HepG2 (cell line): ENCODE data around the gene RAB8A. TPM values are rescaled to one million over a fixed set of nuclear protein-coding genes. Genes with fewer than 3 reads are reported as not detected.

ENCODE experiments used
- ARID2 ChIP-seq: sonication (generic); formaldehyde crosslinking; IDR thresholded peaks from 2 replicates; pipeline ENCODE4 v1.8.1; 2022; ENCODE audit warnings: mild to moderate bottlenecking, missing genetic modification reagents, borderline replicate concordance
- CAMTA2 ChIP-seq: sonication (generic); formaldehyde crosslinking; IDR thresholded peaks from 2 replicates; pipeline ENCODE4 v1.4.0; 2020; ENCODE audit warnings: mild to moderate bottlenecking, missing genetic modification reagents, borderline replicate concordance
- CCDC6 ChIP-seq: sonication (generic); formaldehyde crosslinking; IDR thresholded peaks from 2 replicates; pipeline ENCODE4 v1.8.1; 2022; ENCODE audit warnings: mild to moderate bottlenecking, missing genetic modification reagents, moderate library complexity
- KMT2A ChIP-seq: sonication (generic); formaldehyde crosslinking; IDR thresholded peaks from 2 replicates; pipeline ENCODE4 v1.4.0; 2020; ENCODE audit warnings: missing genetic modification reagents
- SAP130 ChIP-seq: IDR thresholded peaks from 2 replicates; pipeline ENCODE4 v1.6.1; 2016; ENCODE audit warnings: low read depth
- ZBTB42 ChIP-seq: sonication (generic); formaldehyde crosslinking; IDR thresholded peaks from 2 replicates; pipeline ENCODE4 v1.5.0; 2020; ENCODE audit warnings: mild to moderate bottlenecking, missing genetic modification reagents
- ZFP62 ChIP-seq: sonication (generic); formaldehyde crosslinking; IDR thresholded peaks from 2 replicates; pipeline ENCODE4 v1.4.0; 2020; ENCODE audit warnings: missing genetic modification reagents
- ZNF124 ChIP-seq: sonication (generic); formaldehyde crosslinking; IDR thresholded peaks from 2 replicates; pipeline ENCODE4 v1.4.0; 2020; ENCODE audit warnings: missing genetic modification reagents
- ZNF232 ChIP-seq: sonication (generic); formaldehyde crosslinking; IDR thresholded peaks from 2 replicates; pipeline ENCODE4 v1.4.0; 2020; ENCODE audit warnings: missing genetic modification reagents, borderline replicate concordance
- ZNF260 ChIP-seq: sonication (generic); formaldehyde crosslinking; IDR thresholded peaks from 2 replicates; pipeline ENCODE4 v1.4.0; 2020; ENCODE audit warnings: missing genetic modification reagents, low read depth, mild to moderate bottlenecking, borderline replicate concordance
- ZNF333 ChIP-seq: sonication (generic); formaldehyde crosslinking; IDR thresholded peaks from 2 replicates; pipeline ENCODE4 v1.4.0; 2020; ENCODE audit warnings: mild to moderate bottlenecking, missing genetic modification reagents, borderline replicate concordance
- ZNF619 ChIP-seq: sonication (generic); formaldehyde crosslinking; IDR thresholded peaks from 2 replicates; pipeline ENCODE4 v1.4.0; 2020; ENCODE audit warnings: mild to moderate bottlenecking, missing genetic modification reagents
- ZNF883 ChIP-seq: sonication (generic); formaldehyde crosslinking; IDR thresholded peaks from 2 replicates; pipeline ENCODE4 v1.5.1; 2020; ENCODE audit warnings: mild to moderate bottlenecking, missing genetic modification reagents; ENCODE audit errors: not compliant biosample characterization
- polyA plus RNA-seq, 8 experiments: library from polyadenylated mRNA; depleted of rRNA in 3 of 8; stranded (reverse) in 7 of 8; unstranded in 1 of 8; fragments of >200 nt; fragmentation: Illumina TruSeq in 4 of 8; extraction: Trizol in 4 of 8; gene quantifications; 2 replicates each; pipeline versions ENCODE4 v1.2.1 to v1.2.3, GENCODE V29; 2011 to 2016; ENCODE audit warnings: low read depth in 4 of 8, missing spikeins in 1 of 8, mixed read lengths in 1 of 8; ENCODE audit not compliant: insufficient read depth in 1 of 8
- total RNA-seq, 5 experiments: library from RNA; depleted of rRNA; stranded (reverse); fragments of >200 nt; fragmentation: Illumina TruSeq; extraction: Trizol; gene quantifications; 2 replicates each; pipeline ENCODE4 v1.2.3, GENCODE V29; 2016; ENCODE audit warnings: low read depth in 1 of 5
- TF ChIP-seq, protein P1 (sequence below): sonication (generic); formaldehyde crosslinking; IDR thresholded peaks from 2 replicates; pipeline ENCODE4 v1.5.1; 2020; ENCODE audit warnings: mild to moderate bottlenecking, missing genetic modification reagents
- TF ChIP-seq, protein P2 (sequence below): sonication (generic); formaldehyde crosslinking; IDR thresholded peaks from 2 replicates; pipeline ENCODE4 v1.4.0; 2020; ENCODE audit warnings: mild to moderate bottlenecking, missing genetic modification reagents
- TF ChIP-seq, protein P3 (sequence below): IDR thresholded peaks from 2 replicates; pipeline ENCODE4 v1.6.1; 2016; ENCODE audit warnings: low read depth, missing genetic modification reagents, missing compliant biosample characterization
- TF ChIP-seq, protein P4 (sequence below): sonication (generic); formaldehyde crosslinking; IDR thresholded peaks from 2 replicates; pipeline ENCODE4 v1.4.0; 2020; ENCODE audit warnings: missing genetic modification reagents

The RAB8A gene
- total and polyA plus RNA-seq, 2 of the 13 experiments (the other 11 are each of a cell fraction or from before 2014, with no cell fraction given): 36.7 to 45.0 TPM

DNA sequence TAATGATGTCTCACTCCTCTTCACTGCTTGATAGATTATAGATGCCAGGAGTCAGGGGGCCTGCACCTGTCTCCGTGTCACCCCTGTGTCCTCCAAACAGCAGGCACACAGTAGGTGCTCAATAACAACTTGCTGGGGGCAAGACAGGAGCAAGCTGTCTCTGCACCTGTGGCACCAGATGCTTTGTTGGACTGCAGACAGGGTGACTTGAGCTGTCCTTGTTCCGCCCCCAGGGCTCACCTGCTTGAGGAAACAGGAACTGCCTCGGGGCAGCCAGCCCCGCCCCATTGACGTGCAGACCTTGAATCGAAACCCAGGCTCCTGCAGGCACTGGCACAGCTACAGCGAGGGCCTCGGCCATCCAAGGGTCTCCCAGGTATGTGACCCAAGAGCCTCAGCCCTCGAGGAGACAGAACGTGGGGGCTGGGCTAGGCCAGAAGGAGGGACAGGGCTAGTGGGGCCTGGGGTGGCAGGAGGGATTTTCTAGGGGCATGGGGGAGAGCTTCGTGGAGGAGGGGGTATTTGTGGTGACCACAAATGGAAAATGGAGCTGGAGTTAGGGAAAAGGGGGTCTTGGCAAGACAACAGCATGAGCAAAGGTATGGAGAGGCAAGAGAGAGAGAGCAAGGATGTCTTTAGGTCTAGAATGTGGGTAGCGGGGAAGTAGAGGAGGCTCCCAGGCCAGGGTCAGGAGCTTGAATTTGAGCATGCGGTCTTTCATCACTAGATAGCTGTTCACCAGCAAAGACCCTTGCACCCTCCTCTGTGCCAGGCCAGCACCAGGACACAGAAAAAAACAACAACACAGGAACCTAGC, 31.9 kb downstream of the RAB8A start, which contains the start of gene HSH2D (continued):
- TF ChIP-seq, protein P1, sequence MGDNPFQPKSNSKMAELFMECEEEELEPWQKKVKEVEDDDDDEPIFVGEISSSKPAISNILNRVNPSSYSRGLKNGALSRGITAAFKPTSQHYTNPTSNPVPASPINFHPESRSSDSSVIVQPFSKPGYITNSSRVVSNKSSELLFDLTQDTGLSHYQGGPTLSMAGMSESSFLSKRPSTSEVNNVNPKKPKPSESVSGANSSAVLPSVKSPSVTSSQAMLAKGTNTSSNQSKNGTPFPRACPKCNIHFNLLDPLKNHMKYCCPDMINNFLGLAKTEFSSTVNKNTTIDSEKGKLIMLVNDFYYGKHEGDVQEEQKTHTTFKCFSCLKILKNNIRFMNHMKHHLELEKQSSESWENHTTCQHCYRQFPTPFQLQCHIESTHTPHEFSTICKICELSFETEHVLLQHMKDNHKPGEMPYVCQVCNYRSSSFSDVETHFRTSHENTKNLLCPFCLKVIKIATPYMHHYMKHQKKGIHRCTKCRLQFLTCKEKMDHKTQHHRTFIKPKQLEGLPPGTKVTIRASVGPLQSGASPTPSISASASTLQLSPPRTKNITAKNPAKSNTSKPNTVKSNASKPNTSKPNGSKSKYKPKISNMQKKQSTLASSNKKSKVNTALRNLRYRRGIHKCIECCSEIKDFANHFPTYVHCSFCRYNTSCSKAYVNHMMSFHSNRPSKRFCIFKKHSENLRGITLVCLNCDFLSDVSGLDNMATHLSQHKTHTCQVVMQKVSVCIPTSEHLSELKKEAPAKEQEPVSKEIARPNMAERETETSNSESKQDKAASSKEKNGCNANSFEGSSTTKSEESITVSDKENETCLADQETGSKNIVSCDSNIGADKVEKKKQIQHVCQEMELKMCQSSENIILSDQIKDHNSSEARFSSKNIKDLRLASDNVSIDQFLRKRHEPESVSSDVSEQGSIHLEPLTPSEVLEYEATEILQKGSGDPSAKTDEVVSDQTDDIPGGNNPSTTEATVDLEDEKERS (CRISPR knock-in tag): peak; percentile 67; the same call in 1 of the 2 replicates
- TF ChIP-seq ZNF260 (CRISPR knock-in tag) (no peak), CAMTA2 (CRISPR knock-in tag) (no peak), ZNF619 (CRISPR knock-in tag) (no peak), ZBTB42 (CRISPR knock-in tag) (no peak), ZFP62 (CRISPR knock-in tag) (no peak), ZNF232 (no peak), KMT2A (CRISPR knock-in tag) (no peak), SAP130 (CRISPR knock-in tag) (peak; percentile 38; the same call in 1 of the 2 replicates), ZNF124 (CRISPR knock-in tag) (no peak), ZNF883 (CRISPR knock-in tag) (peak; percentile 25), CCDC6 (0 out of 2 replicates have a peak, but pooled peaks have one; percentile 28), ARID2 (CRISPR knock-in tag) (no peak), ZNF333 (no peak)
- TF ChIP-seq, protein P2, sequence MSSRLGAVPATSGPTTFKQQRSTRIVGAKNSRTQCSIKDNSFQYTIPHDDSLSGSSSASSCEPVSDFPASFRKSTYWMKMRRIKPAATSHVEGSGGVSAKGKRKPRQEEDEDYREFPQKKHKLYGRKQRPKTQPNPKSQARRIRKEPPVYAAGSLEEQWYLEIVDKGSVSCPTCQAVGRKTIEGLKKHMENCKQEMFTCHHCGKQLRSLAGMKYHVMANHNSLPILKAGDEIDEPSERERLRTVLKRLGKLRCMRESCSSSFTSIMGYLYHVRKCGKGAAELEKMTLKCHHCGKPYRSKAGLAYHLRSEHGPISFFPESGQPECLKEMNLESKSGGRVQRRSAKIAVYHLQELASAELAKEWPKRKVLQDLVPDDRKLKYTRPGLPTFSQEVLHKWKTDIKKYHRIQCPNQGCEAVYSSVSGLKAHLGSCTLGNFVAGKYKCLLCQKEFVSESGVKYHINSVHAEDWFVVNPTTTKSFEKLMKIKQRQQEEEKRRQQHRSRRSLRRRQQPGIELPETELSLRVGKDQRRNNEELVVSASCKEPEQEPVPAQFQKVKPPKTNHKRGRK: no peak
- TF ChIP-seq, protein P3, sequence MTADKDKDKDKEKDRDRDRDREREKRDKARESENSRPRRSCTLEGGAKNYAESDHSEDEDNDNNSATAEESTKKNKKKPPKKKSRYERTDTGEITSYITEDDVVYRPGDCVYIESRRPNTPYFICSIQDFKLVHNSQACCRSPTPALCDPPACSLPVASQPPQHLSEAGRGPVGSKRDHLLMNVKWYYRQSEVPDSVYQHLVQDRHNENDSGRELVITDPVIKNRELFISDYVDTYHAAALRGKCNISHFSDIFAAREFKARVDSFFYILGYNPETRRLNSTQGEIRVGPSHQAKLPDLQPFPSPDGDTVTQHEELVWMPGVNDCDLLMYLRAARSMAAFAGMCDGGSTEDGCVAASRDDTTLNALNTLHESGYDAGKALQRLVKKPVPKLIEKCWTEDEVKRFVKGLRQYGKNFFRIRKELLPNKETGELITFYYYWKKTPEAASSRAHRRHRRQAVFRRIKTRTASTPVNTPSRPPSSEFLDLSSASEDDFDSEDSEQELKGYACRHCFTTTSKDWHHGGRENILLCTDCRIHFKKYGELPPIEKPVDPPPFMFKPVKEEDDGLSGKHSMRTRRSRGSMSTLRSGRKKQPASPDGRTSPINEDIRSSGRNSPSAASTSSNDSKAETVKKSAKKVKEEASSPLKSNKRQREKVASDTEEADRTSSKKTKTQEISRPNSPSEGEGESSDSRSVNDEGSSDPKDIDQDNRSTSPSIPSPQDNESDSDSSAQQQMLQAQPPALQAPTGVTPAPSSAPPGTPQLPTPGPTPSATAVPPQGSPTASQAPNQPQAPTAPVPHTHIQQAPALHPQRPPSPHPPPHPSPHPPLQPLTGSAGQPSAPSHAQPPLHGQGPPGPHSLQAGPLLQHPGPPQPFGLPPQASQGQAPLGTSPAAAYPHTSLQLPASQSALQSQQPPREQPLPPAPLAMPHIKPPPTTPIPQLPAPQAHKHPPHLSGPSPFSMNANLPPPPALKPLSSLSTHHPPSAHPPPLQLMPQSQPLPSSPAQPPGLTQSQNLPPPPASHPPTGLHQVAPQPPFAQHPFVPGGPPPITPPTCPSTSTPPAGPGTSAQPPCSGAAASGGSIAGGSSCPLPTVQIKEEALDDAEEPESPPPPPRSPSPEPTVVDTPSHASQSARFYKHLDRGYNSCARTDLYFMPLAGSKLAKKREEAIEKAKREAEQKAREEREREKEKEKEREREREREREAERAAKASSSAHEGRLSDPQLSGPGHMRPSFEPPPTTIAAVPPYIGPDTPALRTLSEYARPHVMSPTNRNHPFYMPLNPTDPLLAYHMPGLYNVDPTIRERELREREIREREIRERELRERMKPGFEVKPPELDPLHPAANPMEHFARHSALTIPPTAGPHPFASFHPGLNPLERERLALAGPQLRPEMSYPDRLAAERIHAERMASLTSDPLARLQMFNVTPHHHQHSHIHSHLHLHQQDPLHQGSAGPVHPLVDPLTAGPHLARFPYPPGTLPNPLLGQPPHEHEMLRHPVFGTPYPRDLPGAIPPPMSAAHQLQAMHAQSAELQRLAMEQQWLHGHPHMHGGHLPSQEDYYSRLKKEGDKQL: no peak
- TF ChIP-seq, protein P4, sequence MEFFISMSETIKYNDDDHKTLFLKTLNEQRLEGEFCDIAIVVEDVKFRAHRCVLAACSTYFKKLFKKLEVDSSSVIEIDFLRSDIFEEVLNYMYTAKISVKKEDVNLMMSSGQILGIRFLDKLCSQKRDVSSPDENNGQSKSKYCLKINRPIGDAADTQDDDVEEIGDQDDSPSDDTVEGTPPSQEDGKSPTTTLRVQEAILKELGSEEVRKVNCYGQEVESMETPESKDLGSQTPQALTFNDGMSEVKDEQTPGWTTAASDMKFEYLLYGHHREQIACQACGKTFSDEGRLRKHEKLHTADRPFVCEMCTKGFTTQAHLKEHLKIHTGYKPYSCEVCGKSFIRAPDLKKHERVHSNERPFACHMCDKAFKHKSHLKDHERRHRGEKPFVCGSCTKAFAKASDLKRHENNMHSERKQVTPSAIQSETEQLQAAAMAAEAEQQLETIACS (CRISPR knock-in tag): no peak
